Stomach (tissue), 4 donors: ENCODE data around the gene PPHLN1.

Experiments
- EP300 ChIP-seq: sonication (generic); formaldehyde crosslinking; IDR thresholded peaks from one replicate; pipeline ENCODE4 v1.6.1; 2017; ENCODE audit warnings: antibody characterized with exemption
- POLR2A ChIP-seq, 4 donors: fragments of 450-650 bp; IDR thresholded peaks; one replicate each; pipeline ENCODE4 v1.6.1; 2016; ENCODE audit warnings: antibody characterized with exemption in 4 of 4, control low read depth in 2 of 4, mild to moderate bottlenecking in 1 of 4, moderate library complexity in 1 of 4
- TF ChIP-seq, protein P1 (sequence below), 7 experiments: fragments of 450-650 bp in 4 of 7; fragments of 200-600 bp in 3 of 7; sonication (generic) in 3 of 7; IDR thresholded peaks; one replicate each; pipeline ENCODE4 v1.5.1; 2016 to 2019; ENCODE audit warnings: antibody characterized with exemption in 7 of 7, control low read depth in 2 of 7, mild to moderate bottlenecking in 1 of 7

DNA sequence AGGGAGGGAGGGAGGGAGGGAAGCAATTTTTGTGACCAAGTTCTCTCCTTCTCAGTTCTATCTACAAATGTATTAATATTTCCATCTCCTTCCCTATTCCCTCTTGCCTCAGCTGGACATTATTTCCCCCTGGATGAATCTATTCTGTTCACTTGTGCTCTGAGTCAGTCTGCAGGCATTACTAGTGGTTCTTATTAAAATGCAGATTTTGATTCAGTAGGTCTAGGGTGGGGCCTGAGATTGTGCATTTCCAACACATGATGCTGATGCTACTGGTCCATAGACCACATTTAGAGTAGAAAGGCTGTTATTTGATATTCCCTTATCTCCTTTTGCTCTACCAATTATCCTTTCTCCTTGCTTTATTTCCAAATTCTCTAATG is 47.8 kb upstream of the PPHLN1 start:
- TF ChIP-seq, protein P1, sequence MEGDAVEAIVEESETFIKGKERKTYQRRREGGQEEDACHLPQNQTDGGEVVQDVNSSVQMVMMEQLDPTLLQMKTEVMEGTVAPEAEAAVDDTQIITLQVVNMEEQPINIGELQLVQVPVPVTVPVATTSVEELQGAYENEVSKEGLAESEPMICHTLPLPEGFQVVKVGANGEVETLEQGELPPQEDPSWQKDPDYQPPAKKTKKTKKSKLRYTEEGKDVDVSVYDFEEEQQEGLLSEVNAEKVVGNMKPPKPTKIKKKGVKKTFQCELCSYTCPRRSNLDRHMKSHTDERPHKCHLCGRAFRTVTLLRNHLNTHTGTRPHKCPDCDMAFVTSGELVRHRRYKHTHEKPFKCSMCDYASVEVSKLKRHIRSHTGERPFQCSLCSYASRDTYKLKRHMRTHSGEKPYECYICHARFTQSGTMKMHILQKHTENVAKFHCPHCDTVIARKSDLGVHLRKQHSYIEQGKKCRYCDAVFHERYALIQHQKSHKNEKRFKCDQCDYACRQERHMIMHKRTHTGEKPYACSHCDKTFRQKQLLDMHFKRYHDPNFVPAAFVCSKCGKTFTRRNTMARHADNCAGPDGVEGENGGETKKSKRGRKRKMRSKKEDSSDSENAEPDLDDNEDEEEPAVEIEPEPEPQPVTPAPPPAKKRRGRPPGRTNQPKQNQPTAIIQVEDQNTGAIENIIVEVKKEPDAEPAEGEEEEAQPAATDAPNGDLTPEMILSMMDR (IDR thresholded peaks at IDR 0.05), result no peak
- TF ChIP-seq POLR2A (IDR thresholded peaks at IDR 0.05) (no peak), EP300 (no peak)
